ENCODE measurements around the gene NME4. TPM values are rescaled to one million over a fixed set of nuclear protein-coding genes. Genes with fewer than 3 reads are reported as not detected.

The NME4 gene
- total RNA-seq, 2 experiments from 2014 or later: 55.9 to 72.1 TPM

DNA sequence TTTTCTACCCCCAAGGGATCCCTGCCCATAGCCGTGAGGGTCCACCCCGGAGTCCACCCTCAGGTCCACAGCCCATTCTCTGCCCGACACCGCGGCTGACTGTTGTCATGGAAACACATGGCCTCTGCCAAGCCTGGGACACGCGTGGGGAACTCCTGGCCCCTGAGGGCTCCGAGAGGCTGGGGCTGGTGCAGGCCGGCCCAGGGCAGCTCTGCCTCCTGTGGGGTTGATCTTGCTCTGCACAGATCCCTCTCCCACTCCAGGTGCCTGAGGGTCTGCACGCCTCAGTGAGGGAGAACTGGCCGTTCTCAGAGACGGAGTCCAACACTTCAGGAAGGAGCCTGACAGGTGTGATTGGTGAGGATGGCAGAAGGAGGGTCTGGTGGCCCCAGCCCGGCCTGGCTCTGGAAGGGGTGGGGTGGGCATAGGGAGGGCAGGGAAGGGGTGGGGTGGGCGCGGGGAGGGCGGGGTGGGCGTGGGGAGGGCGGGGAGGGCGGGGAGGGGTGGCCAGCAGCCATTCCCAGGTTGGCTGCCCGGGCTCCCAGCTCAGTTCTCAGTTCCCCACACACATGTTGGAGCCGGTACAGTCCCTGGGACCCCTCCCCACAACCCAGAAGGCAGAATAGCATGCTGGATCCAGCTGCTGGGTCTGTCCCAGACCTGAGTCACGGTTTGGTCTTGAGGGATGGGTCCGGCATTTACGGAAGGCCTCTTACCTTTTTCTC lies 33.1 kb upstream of the NME4 start:
- peaks cover 5% of the 10 kb centered on the region for H3K27me3 Mint-ChIP-seq
- peaks cover 9% of the 10 kb centered on the region for H3K36me3 Mint-ChIP-seq (ENCODE audit: low read depth)
- no peak for DNase-seq
- intact Hi-C loops (cut with DNase I, micrococcal nuclease): loop anchor here in 1 of 2 experiments (2.0 kb wide), 1 partner anchor 257 kb away; no protein-coding TSS in a partner anchor
- ChIA-PET CTCF (interaction anchor here (0.8 to 1.0 kb wide), 2 partner anchors 9 to 168 kb away, joined by 3 read pairs; no protein-coding TSS in a partner anchor), POLR2A (no interaction called here)
- H3K9me3 Mint-ChIP-seq (ENCODE audit: low read depth): no peaks in the 10 kb centered on the region
- no peak overlapping the region for H3K4me3 Mint-ChIP-seq
- no peak overlapping the region for H3K27ac Mint-ChIP-seq
- ATAC-seq: no peak
- H3K4me1 Mint-ChIP-seq: peaks cover 5% of the 10 kb centered on the region

DNA sequence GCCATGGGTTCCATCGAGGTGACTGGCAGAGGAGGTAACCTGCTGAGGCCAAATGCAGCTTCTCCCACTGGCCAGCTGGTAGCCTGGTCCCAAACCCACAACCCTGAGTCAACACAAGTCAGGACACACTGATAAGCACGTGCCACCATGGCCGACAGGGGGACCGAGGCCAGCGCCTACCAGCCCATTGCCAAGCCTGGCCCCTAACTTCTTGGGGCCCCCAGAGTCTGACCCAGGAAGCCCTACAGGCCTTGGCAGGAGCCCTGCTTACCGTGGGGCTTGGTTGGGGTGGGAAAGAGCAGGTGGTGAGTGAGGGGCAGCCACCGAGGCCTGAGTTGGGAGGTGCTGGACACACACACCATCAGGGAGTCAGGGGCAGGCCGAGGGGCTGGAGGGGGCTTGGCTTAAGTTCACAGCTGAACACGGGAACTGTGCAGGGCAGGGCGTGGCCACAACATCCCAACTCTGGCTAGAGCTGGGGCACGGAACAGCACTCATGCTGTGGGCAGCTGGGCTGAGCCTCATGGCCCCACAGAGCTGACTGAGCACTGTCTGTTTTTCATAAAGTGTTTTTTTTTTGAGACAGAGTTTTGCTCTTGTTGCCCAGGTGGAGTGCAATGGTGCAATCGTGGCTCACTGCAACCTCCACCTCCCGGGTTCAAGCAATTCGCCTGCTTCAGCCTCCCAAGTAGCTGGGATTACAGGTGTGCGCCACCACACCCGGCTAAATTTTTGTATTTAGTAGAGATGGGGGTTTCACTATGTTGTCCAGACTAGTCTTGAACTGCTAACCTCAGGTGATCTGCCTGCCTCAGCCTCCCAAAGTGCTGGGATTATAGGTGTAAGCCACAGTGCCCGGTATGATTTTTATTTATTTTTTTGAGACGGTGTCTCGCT lies 32.2 kb upstream of the NME4 start:
- DNase-seq: no peak
- CTCF ChIA-PET: interaction anchor here (1.2 kb wide), 1 partner anchor 17 kb away, joined by 3 read pairs; no protein-coding TSS in a partner anchor

DNA sequence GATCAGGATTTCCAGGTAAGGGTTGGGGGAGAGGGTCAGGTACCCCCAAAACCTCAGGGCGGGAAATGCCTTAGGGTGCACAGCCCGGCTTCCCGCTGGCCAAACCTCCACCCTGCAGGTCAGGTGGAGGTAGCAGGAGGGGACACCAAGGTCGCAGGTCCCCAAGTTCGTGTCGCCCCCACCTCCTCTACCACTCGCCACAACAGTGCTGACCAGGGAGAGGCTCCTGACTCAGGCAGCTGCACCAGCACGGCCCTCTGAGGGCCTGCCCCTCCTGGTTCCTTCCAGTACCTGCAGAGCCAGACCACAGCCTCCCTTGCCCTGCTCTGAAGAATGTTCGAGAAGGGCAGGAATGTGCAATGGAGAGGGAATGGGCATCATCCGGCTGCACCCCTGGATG lies 30.5 kb upstream of the NME4 start:
- H3K4me3 Mint-ChIP-seq: no peak overlapping the region
- no peak overlapping the region for H3K27ac Mint-ChIP-seq
- peaks cover 5% of the 10 kb centered on the region for H3K27me3 Mint-ChIP-seq
- ATAC-seq (no peak), DNase-seq (no peak)
- H3K9me3 Mint-ChIP-seq (ENCODE audit: low read depth): no peaks in the 10 kb centered on the region
- ChIA-PET CTCF (no interaction called here), POLR2A (no interaction called here)
- intact Hi-C loops (cut with DNase I, micrococcal nuclease): no loop called here
- H3K36me3 Mint-ChIP-seq (ENCODE audit: low read depth): peaks cover 10% of the 10 kb centered on the region
- H3K4me1 Mint-ChIP-seq: peaks cover 20% of the 10 kb centered on the region

More for the DNA sequence above, 32.2 kb upstream of the NME4 start:
- POLR2A ChIA-PET: no interaction called here
- intact Hi-C loops (cut with DNase I, micrococcal nuclease): no loop called here
- Mint-ChIP-seq H3K9me3 (ENCODE audit: low read depth) (no peaks in the 10 kb centered on the region), H3K27ac (no peak overlapping the region), H3K36me3 (ENCODE audit: low read depth) (peaks cover 10% of the 10 kb centered on the region), H3K27me3 (peaks cover 5% of the 10 kb centered on the region), H3K4me1 (peaks cover 12% of the 10 kb centered on the region), H3K4me3 (no peak overlapping the region)
- no peak for ATAC-seq

GRCh38 chr16:367333-367903 lies 29.6 kb upstream of the NME4 start:
- POLR2A ChIA-PET: no interaction called here
- Mint-ChIP-seq H3K4me3 (no peak overlapping the region), H3K4me1 (peaks cover 17% of the 10 kb centered on the region), H3K27ac (no peak overlapping the region), H3K9me3 (ENCODE audit: low read depth) (no peaks in the 10 kb centered on the region), H3K27me3 (peaks cover 5% of the 10 kb centered on the region), H3K36me3 (ENCODE audit: low read depth) (peaks cover 13% of the 10 kb centered on the region)
- intact Hi-C loops (cut with DNase I, micrococcal nuclease): no loop called here
- no peak for DNase-seq
- CTCF ChIA-PET: no interaction called here
- no peak for ATAC-seq

DNA sequence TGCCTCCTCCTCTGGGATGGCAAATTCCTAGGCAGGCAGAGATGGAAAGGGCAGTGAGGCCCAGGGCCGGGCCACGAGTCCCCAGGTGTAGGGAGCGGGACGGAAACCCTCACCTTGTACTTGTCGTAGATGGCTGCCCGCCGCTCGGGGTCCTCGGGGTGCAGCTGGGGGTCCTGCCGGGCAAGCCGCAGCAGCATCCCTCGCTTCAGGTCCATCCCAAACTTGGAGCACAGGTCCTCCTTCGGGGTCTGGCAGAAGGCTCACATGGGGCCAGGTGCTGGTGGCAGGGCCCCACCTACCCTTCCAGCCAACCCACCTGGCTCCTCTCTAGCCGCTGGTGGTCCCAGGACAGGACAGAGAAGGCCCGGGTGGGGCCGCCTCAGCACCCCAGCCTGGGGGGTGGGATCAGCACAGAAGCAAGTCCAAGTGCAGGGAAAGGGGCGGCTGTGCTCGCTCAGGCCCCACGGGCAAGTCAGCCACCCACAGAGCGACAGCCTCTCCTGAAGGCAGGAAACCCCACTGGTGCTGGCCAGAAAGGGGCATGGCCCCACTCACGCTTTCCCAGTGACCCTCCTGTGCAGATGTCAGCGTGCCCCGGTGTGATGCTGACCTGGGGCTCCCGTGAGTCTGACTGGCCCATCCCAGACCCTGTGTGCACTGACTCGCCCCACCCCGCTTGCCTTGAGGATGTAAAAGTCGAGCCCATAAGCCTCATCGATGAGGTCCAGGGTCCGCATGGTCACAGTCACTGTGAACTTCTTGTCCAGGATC lies 28.4 kb upstream of the NME4 start:
- H3K36me3 Mint-ChIP-seq (ENCODE audit: low read depth): peaks cover 16% of the 10 kb centered on the region
- peaks cover 3% of the 10 kb centered on the region for H3K27me3 Mint-ChIP-seq
- intact Hi-C loops (cut with DNase I, micrococcal nuclease): no loop called here
- CTCF ChIA-PET: no interaction called here
- ATAC-seq: no peak
- no peak overlapping the region for H3K27ac Mint-ChIP-seq
- peaks cover 17% of the 10 kb centered on the region for H3K4me1 Mint-ChIP-seq
- no peak for DNase-seq
- no peak overlapping the region for H3K4me3 Mint-ChIP-seq
- POLR2A ChIA-PET: no interaction called here
- no peaks in the 10 kb centered on the region for H3K9me3 Mint-ChIP-seq (ENCODE audit: low read depth)

GRCh38 chr16:369275-369865 lies 27.6 kb upstream of the NME4 start:
- Mint-ChIP-seq H3K4me3 (peak overlapping the region; percentile 78), H3K27me3 (no peaks in the 10 kb centered on the region), H3K9me3 (ENCODE audit: low read depth) (no peaks in the 10 kb centered on the region), H3K4me1 (peaks cover 17% of the 10 kb centered on the region), H3K36me3 (ENCODE audit: low read depth) (peaks cover 17% of the 10 kb centered on the region), H3K27ac (no peak overlapping the region)
- no peak for DNase-seq
- no peak for ATAC-seq
- CTCF ChIA-PET: interaction anchor here (0.6 kb wide), 1 partner anchor 325 kb away, joined by 3 read pairs; no protein-coding TSS in a partner anchor
- POLR2A ChIA-PET: no interaction called here
- intact Hi-C loops (cut with DNase I, micrococcal nuclease): no loop called here

GRCh38 chr16:369866-370436 lies 27.0 kb upstream of the NME4 start:
- no peak for ATAC-seq
- POLR2A ChIA-PET: no interaction called here
- Mint-ChIP-seq H3K27me3 (no peaks in the 10 kb centered on the region), H3K36me3 (ENCODE audit: low read depth) (peaks cover 17% of the 10 kb centered on the region), H3K4me3 (peak overlapping the region; percentile 78), H3K27ac (no peak overlapping the region), H3K9me3 (ENCODE audit: low read depth) (no peaks in the 10 kb centered on the region), H3K4me1 (peaks cover 17% of the 10 kb centered on the region)
- intact Hi-C loops (cut with DNase I, micrococcal nuclease): loop anchor here (1.0 kb wide), 9 partner anchors 11 to 317 kb away; partner anchors contain the start of genes AXIN1 (in 1 of the 2), CAPN15 (in 1 of the 2), DECR2 (in 1 of the 2) and FAM234A (in 1 of the 2)
- CTCF ChIA-PET: interaction anchor here (0.6 to 1.4 kb wide), 5 partner anchors 9 to 324 kb away, joined by 3 to 6 read pairs (median 3); no protein-coding TSS in a partner anchor
- DNase-seq: no peak

GRCh38 chr16:370443-370842 lies 26.6 kb upstream of the NME4 start, which contains the start of gene MRPL28:
Gene MRPL28, minus strand, starts transcription at chr16:370538. Its CDS starts 320 bp downstream, at chr16:370218.
- Mint-ChIP-seq H3K4me1 (peaks cover 17% of the 10 kb centered on the region), H3K36me3 (ENCODE audit: low read depth) (peaks cover 17% of the 10 kb centered on the region), H3K9me3 (ENCODE audit: low read depth) (no peaks in the 10 kb centered on the region), H3K4me3 (peak within 1 kb of the TSS; percentile 78), H3K27me3 (no peaks in the 10 kb centered on the region), H3K27ac (peak within 1 kb of the TSS; percentile 92)
- ATAC-seq (peak; percentile 100), DNase-seq (peak; percentile 97)
- CTCF ChIA-PET: interaction anchor here (0.6 to 1.4 kb wide), 6 partner anchors 9 to 134 kb away, joined by 3 to 6 read pairs (median 3); no protein-coding TSS in a partner anchor
- intact Hi-C loops (cut with DNase I, micrococcal nuclease): loop anchor here (1.0 kb wide), 9 partner anchors 11 to 317 kb away; partner anchors contain the start of genes AXIN1 (in 1 of the 2), CAPN15 (in 1 of the 2), DECR2 (in 1 of the 2) and FAM234A (in 1 of the 2)
- POLR2A ChIA-PET: interaction anchor here (0.6 kb wide), 1 partner anchor 169 kb away, joined by 6 read pairs; no protein-coding TSS in a partner anchor

GRCh38 chr16:370979-371514 lies 26.0 kb upstream of the NME4 start:
- Mint-ChIP-seq H3K27me3 (no peaks in the 10 kb centered on the region), H3K4me1 (peaks cover 17% of the 10 kb centered on the region), H3K9me3 (ENCODE audit: low read depth) (no peaks in the 10 kb centered on the region), H3K27ac (peak overlapping the region; percentile 92), H3K4me3 (peak overlapping the region; percentile 78), H3K36me3 (ENCODE audit: low read depth) (peaks cover 17% of the 10 kb centered on the region)
- intact Hi-C loops (cut with DNase I, micrococcal nuclease): loop anchor here (1.0 kb wide), 9 partner anchors 10 to 318 kb away; partner anchors contain the start of genes AXIN1 (in 1 of the 2), CAPN15 (in 1 of the 2), DECR2 (in 1 of the 2) and FAM234A (in 1 of the 2)
- peak; percentile 12 for ATAC-seq
- peak; percentile 24 for DNase-seq
- CTCF ChIA-PET: interaction anchor here (0.5 to 1.4 kb wide), 7 partner anchors 8 to 373 kb away, joined by 3 to 6 read pairs (median 3); no protein-coding TSS in a partner anchor
- POLR2A ChIA-PET: interaction anchor here (0.6 kb wide), 1 partner anchor 170 kb away, joined by 6 read pairs; no protein-coding TSS in a partner anchor
